ENCODE measurements around the gene BPIFA3.

- no peak for TF ChIP-seq EZH2 (IDR thresholded peaks at IDR 0.05)
- TF ChIP-seq EZH2phosphoT487 (IDR thresholded peaks at IDR 0.05; ENCODE audit: borderline replicate concordance), result no peak
- TF ChIP-seq YY1 (IDR thresholded peaks at IDR 0.05; ENCODE audit: extremely low read depth, insufficient replicate concordance, low read depth, low read length), result no peak
- TF ChIP-seq POLR2A (IDR thresholded peaks at IDR 0.05; ENCODE audit: borderline replicate concordance, extremely low read depth, insufficient read depth, insufficient read length), result no peak
- no peak for TF ChIP-seq REST (IDR thresholded peaks at IDR 0.05; ENCODE audit: low read depth)
- TF ChIP-seq CTCF (IDR thresholded peaks at IDR 0.05 in 2 of 3, conservative IDR thresholded peaks at IDR 0.05 in 1 of 3; ENCODE audit: borderline replicate concordance in 1 of 3, insufficient read depth in 1 of 3, low read depth in 2 of 3, low read length in 2 of 3), result no peak
Measured at GRCh38 chr20:33180169-33180568, 37.0 kb upstream of the BPIFA3 start.

All from HCT116 (cell line).